ENCODE measurements around the gene KSR2. TPM values are rescaled to one million over a fixed set of nuclear protein-coding genes. Genes with fewer than 3 reads are reported as not detected.

KSR2 gene
- total RNA-seq, 1 donor from 2014 or later, result not detected

DNA sequence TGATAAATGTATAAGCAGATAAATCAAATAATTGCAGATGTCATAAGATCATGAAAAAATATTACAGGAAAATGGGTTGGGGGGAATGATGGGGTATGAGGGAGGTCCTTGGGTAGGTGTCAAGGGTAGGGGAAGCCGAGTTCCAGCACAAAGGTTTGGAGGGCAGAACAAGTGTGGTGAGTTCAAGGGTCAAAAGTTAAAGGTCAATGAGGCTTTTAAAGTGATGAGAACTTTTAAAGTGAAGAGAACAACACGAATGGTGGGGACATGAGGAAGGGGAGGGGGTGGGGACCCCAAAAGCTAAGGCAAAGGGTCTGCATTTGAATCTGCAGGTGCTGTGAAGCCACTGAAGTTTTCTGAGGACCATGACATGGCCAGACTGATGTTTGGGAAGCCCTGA, 406.8 kb downstream of the KSR2 start:
- no peak for FAIRE-seq
- TF ChIP-seq, protein P1, sequence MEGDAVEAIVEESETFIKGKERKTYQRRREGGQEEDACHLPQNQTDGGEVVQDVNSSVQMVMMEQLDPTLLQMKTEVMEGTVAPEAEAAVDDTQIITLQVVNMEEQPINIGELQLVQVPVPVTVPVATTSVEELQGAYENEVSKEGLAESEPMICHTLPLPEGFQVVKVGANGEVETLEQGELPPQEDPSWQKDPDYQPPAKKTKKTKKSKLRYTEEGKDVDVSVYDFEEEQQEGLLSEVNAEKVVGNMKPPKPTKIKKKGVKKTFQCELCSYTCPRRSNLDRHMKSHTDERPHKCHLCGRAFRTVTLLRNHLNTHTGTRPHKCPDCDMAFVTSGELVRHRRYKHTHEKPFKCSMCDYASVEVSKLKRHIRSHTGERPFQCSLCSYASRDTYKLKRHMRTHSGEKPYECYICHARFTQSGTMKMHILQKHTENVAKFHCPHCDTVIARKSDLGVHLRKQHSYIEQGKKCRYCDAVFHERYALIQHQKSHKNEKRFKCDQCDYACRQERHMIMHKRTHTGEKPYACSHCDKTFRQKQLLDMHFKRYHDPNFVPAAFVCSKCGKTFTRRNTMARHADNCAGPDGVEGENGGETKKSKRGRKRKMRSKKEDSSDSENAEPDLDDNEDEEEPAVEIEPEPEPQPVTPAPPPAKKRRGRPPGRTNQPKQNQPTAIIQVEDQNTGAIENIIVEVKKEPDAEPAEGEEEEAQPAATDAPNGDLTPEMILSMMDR (IDR thresholded peaks at IDR 0.05; ENCODE audit: insufficient read depth, low read length, severe bottlenecking), result no peak
- H3K4me3 ChIP-seq (ENCODE audit: low read depth, low read length), result no peak overlapping the region
- H3K27me3 ChIP-seq (ENCODE audit: control insufficient read depth, insufficient read depth, low read length), result no peaks in the 10 kb centered on the region
- no peaks in the 10 kb centered on the region for H3K36me3 ChIP-seq (ENCODE audit: control insufficient read depth, insufficient read depth, low read length)
- DNase-seq (ENCODE audit: low read depth), result no peak

DNA sequence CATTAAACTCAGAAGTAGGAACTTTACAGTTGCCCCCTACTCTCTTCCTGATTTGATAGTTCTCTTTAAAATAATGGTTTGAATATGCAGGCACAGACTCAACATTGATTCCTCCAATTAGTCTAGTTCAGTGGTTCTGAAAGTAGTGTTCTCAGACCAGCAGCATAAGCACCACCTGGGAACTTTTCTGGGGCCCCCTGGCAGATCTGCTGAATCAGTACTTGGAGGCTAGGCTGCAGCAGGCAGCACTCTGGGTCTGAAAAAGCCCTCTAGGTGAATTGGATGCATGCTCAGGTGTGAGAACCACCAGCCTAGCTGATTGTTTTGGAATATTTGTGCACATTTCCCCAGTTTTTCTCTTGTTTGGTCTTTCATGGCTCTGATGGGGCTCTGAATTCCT, 408.8 kb downstream of the KSR2 start:
- no peak for FAIRE-seq
- no peak for DNase-seq (ENCODE audit: low read depth)
- TF ChIP-seq, protein P1 (IDR thresholded peaks at IDR 0.05; ENCODE audit: insufficient read depth, low read length, severe bottlenecking), result no peak
- Histone ChIP-seq H3K36me3 (ENCODE audit: control insufficient read depth, insufficient read depth, low read length) (no peaks in the 10 kb centered on the region), H3K27me3 (ENCODE audit: control insufficient read depth, insufficient read depth, low read length) (no peaks in the 10 kb centered on the region), H3K4me3 (ENCODE audit: low read depth, low read length) (no peak overlapping the region)

GRCh38 chr12:117555889-117556288, 412.9 kb downstream of the KSR2 start:
- H3K27me3 ChIP-seq (ENCODE audit: control insufficient read depth, insufficient read depth, low read length), result no peaks in the 10 kb centered on the region

DNA sequence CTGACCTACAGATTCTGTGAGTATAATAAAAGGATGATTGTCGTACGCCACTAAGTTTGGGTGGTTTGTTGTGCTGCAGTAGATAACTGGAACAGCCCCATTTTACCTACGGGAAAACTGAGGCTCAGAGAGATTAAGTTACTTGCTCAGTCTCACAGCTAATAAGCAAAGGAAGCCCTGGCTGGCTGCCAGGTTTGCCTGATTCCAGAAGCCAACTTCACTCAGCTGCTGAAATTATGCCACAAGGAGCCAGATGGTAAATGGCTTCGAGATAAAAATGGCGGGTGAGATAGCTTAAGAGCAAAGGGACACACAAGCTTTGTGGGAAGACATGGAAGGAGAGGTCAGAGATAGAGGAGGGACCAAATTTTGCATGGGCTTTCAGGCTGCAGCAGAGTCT, 415.8 kb downstream of the KSR2 start:
- H3K4me3 ChIP-seq (ENCODE audit: low read depth, low read length), result no peak overlapping the region
- no peaks in the 10 kb centered on the region for H3K36me3 ChIP-seq (ENCODE audit: control insufficient read depth, insufficient read depth, low read length)
- no peaks in the 10 kb centered on the region for H3K27me3 ChIP-seq (ENCODE audit: control insufficient read depth, insufficient read depth, low read length)
- FAIRE-seq (no peak), DNase-seq (ENCODE audit: low read depth) (no peak)
- TF ChIP-seq, protein P1 (IDR thresholded peaks at IDR 0.05; ENCODE audit: insufficient read depth, low read length, severe bottlenecking), result no peak

More at GRCh38 chr12:117555889-117556288, 412.9 kb downstream of the KSR2 start:
- H3K4me3 ChIP-seq (ENCODE audit: low read depth, low read length), result no peak overlapping the region
- no peaks in the 10 kb centered on the region for H3K36me3 ChIP-seq (ENCODE audit: control insufficient read depth, insufficient read depth, low read length)
- TF ChIP-seq, protein P1 (IDR thresholded peaks at IDR 0.05; ENCODE audit: insufficient read depth, low read length, severe bottlenecking), result no peak
- FAIRE-seq (no peak), DNase-seq (ENCODE audit: low read depth) (no peak)

- DNase-seq (ENCODE audit: low read depth) (no peak), FAIRE-seq (no peak)
- Histone ChIP-seq H3K4me3 (ENCODE audit: low read depth, low read length) (no peak overlapping the region), H3K36me3 (ENCODE audit: control insufficient read depth, insufficient read depth, low read length) (no peaks in the 10 kb centered on the region), H3K27me3 (ENCODE audit: control insufficient read depth, insufficient read depth, low read length) (no peaks in the 10 kb centered on the region)
- TF ChIP-seq, protein P1 (IDR thresholded peaks at IDR 0.05; ENCODE audit: insufficient read depth, low read length, severe bottlenecking), result no peak
These were observed 417.1 kb downstream of the KSR2 start for GRCh38 chr12:117551665-117552064.

- H3K36me3 ChIP-seq (ENCODE audit: control insufficient read depth, insufficient read depth, low read length), result no peaks in the 10 kb centered on the region
- no peak for DNase-seq (ENCODE audit: low read depth)
- H3K27me3 ChIP-seq (ENCODE audit: control insufficient read depth, insufficient read depth, low read length), result no peaks in the 10 kb centered on the region
- no peak for FAIRE-seq
- TF ChIP-seq, protein P1 (IDR thresholded peaks at IDR 0.05; ENCODE audit: insufficient read depth, low read length, severe bottlenecking), result no peak
- H3K4me3 ChIP-seq (ENCODE audit: low read depth, low read length), result no peak overlapping the region
These were observed 421.6 kb downstream of the KSR2 start for GRCh38 chr12:117547209-117547608.
